MCF 10A (cell line): ENCODE results near the gene NANOS3. TPM values are rescaled to one million over a fixed set of nuclear protein-coding genes. Genes with fewer than 3 reads are reported as not detected.

ENCODE experiments used
- BruUV-seq: library from RNA; stranded (reverse); fragments of 400-500 nt; replicated peaks from 2 replicates; lab custom pipeline; 2021; lab: Mats Ljungman, UMichigan
- CTCF ChIA-PET: fragments of 300-600 bp; sonication (Branson Sonifier 250); formaldehyde crosslinking; extraction: SDS; loops from one replicate; lab custom pipeline; 2021; ENCODE audit warnings: antibody characterized with exemption, inconsistent platforms; lab: Yijun Ruan, JAX
- POLR2A ChIA-PET: fragments of 300-600, 350-650 bp; sonication (Branson Sonifier 250); formaldehyde crosslinking; extraction: SDS; loops from one replicate; lab custom pipeline; 2020; ENCODE audit warnings: antibody characterized with exemption, inconsistent platforms; lab: Yijun Ruan, JAX
- DNase-seq: peaks from one replicate; pipeline ENCODE4 v3.0.0-alpha.2; 2018; ENCODE audit not compliant: unreplicated experiment
- H3K27ac Mint-ChIP-seq: one replicate; pipeline ENCODE4 v1.8.0; 2022; ENCODE audit warnings: mild to moderate bottlenecking, low read depth, mixed read lengths; ENCODE audit not compliant: unreplicated experiment
- H3K27me3 Mint-ChIP-seq: one replicate; pipeline ENCODE4 v1.8.0; 2022; ENCODE audit warnings: mixed read lengths; ENCODE audit not compliant: insufficient read depth, unreplicated experiment
- H3K36me3 Mint-ChIP-seq: one replicate; pipeline ENCODE4 v1.8.0; 2022; ENCODE audit warnings: mild to moderate bottlenecking, moderate library complexity, mixed read lengths; ENCODE audit not compliant: insufficient read depth, unreplicated experiment
- H3K4me1 Mint-ChIP-seq: one replicate; pipeline ENCODE4 v1.8.0; 2022; ENCODE audit warnings: mixed read lengths; ENCODE audit not compliant: insufficient read depth, unreplicated experiment
- H3K4me3 Mint-ChIP-seq: one replicate; pipeline ENCODE4 v1.8.0; 2022; ENCODE audit warnings: mild to moderate bottlenecking, moderate library complexity, mixed read lengths; ENCODE audit not compliant: unreplicated experiment
- H3K9me3 Mint-ChIP-seq: one replicate; pipeline ENCODE4 v1.8.0; 2022; ENCODE audit warnings: mixed read lengths; ENCODE audit not compliant: unreplicated experiment
- CTCF ChIP-seq: fragments of 200-600 bp; IDR thresholded peaks from one replicate; pipeline ENCODE4 v1.8.0; 2022; ENCODE audit warnings: antibody characterized with exemption, mild to moderate bottlenecking; ENCODE audit not compliant: unreplicated experiment
- intact Hi-C: fragments of 100-400 bp; cut with micrococcal nuclease; formaldehyde crosslinking; loops from 2 replicates; pipeline ENCODE4 v1.14.1; 2022
- total RNA-seq: library from RNA; stranded (reverse); gene quantifications from 2 replicates; pipeline ENCODE4 v1.2.3, GENCODE V29; 2022

NANOS3 gene
- total RNA-seq, 1 experiment from 2014 or later, result not detected

DNA sequence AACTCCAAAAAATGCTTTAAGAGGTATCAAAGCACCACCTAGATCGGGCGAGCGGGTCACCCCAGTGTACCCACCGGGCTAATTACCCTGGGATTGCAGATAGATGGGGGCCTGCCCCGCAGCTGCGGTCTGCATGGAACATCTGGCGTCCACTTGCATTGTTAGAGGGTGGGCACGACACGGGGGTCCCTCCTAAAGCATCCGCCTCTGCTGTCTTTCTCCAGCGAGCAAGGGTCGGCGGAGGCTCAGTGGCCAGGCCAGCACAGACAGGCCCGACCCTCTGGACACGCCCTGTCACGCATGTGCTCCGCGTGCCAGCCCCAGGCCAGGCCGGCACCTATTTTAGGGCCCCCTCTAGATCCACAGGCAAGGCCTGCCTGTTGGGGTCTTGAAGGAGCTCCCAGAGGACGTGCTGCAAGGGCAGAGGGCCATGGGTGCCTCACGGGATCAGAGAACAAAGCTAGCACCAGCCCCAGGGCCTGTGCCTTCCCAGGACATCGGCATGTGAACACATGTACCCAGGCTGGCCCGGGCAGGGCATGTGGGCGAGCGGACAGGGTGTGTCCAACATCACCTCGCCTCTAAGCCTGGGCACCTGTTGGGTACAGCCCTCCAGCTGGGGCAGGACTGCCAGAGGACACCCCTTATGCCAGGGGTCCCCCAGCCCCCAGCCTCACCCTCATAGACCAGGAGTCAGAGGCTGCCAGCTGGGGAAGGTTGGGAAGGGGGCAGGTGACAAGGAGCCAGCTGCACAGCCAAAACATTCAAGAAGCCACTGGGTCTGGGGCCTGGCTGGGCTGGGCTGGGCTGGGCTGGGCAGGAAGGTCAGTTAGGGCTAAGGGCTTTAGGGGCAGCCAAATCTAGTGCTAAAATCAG, 35.6 kb upstream of the NANOS3 start:
- DNase-seq, result peak; percentile 91
- Mint-ChIP-seq H3K4me1 (peaks cover 28% of the 10 kb centered on the region), H3K4me3 (peak overlapping the region; percentile 96), H3K36me3 (peaks cover 78% of the 10 kb centered on the region), H3K9me3 (no peaks in the 10 kb centered on the region), H3K27ac (peak overlapping the region; percentile 95), H3K27me3 (no peaks in the 10 kb centered on the region)
- intact Hi-C loops, result no loop called here
- TF ChIP-seq CTCF, result no peak
- POLR2A ChIA-PET, result interaction anchor here (0.7 to 10.5 kb wide), 15 partner anchors 11 to 1108 kb away, joined by 3 to 265 read pairs (median 5); partner anchors contain the start of genes ADGRE5, C19orf53, GADD45GIP1 and MRI1
- CTCF ChIA-PET, result interaction anchor here (0.5 to 1.7 kb wide), 5 partner anchors 13 to 675 kb away, joined by 3 to 8 read pairs (median 4); no protein-coding TSS in a partner anchor
- TSS peak; percentile 67 for BruUV-seq

- ChIA-PET CTCF (interaction anchor here (0.6 to 1.7 kb wide), 3 partner anchors 13 to 134 kb away, joined by 3 to 8 read pairs (median 4); no protein-coding TSS in a partner anchor), POLR2A (interaction anchor here (0.7 to 10.5 kb wide), 11 partner anchors 11 to 1108 kb away, joined by 3 to 265 read pairs (median 6); partner anchors contain the start of genes C19orf53 and ZSWIM4)
- Mint-ChIP-seq H3K36me3 (peaks cover 72% of the 10 kb centered on the region), H3K4me3 (peak overlapping the region; percentile 96), H3K4me1 (peaks cover 28% of the 10 kb centered on the region), H3K27me3 (no peaks in the 10 kb centered on the region), H3K9me3 (no peaks in the 10 kb centered on the region), H3K27ac (peak overlapping the region; percentile 95)
- TSS peak; percentile 64 for BruUV-seq
- intact Hi-C loops, result no loop called here
- TF ChIP-seq CTCF, result no peak
- no peak for DNase-seq
Observed at GRCh38 chr19:13841962-13842290, 35.0 kb upstream of the NANOS3 start.

DNA sequence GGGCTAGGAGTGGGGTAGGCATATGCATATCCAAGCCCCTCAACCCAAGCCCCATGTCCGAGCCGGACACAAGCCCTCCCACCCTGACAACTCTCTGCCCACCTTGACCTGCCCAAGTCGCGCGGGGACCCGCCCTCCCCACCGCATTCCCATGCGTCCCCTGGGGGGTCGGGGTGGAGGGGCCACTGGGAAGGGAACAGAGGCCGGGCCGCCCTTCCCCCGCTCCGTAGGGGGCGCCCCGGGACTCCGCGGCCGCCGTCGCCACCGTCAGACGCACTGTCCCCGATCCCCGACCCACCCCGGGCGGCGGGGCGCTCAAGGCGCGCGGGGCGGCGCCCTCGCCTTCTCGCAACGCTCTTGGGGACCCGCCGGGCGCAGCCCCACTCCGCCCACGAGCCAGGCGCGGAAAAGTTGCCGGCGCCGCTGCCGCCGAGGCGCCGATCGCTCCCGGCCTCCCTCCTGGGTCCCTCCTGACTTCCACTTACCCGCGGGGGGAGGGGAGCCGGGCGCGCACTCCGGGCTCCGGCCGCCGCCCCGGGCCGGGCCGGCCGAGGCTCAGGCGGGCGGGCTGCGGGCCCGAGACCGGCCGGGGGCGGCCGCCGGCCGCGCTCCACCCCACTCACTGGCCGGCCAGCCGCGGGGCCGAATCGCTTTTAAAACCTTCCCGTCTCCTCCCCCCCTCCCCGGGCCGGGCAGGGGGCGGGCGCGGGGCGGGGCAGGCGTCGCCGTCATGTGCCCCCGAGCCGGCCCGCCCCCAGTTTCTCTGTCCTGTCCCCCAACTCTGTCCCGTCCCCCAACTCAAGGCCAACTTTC, 34.4 kb upstream of the NANOS3 start:
- no peaks in the 10 kb centered on the region for H3K27me3 Mint-ChIP-seq
- CTCF ChIA-PET, result interaction anchor here (0.6 kb wide), 1 partner anchor 134 kb away, joined by 4 read pairs; no protein-coding TSS in a partner anchor
- H3K36me3 Mint-ChIP-seq, result peaks cover 72% of the 10 kb centered on the region
- no TSS peak for BruUV-seq
- POLR2A ChIA-PET, result interaction anchor here (1.3 to 10.5 kb wide), 6 partner anchors 10 to 94 kb away, joined by 6 to 265 read pairs (median 22); partner anchors contain the start of genes C19orf53 and ZSWIM4
- TF ChIP-seq CTCF, result no peak
- peaks cover 28% of the 10 kb centered on the region for H3K4me1 Mint-ChIP-seq
- intact Hi-C loops, result no loop called here
- peak overlapping the region; percentile 96 for H3K4me3 Mint-ChIP-seq
- peak; percentile 85 for DNase-seq
- H3K27ac Mint-ChIP-seq, result peak overlapping the region; percentile 95
- H3K9me3 Mint-ChIP-seq, result no peaks in the 10 kb centered on the region
